HG03378 (cell line): ENCODE data around the gene DDX54.

Experiments
- ATAC-seq: cut with Tn5 transposase; IDR thresholded peaks from one replicate; pipeline ENCODE4 v1.9.1; 2021; ENCODE audit warnings: mild to moderate bottlenecking, moderate library complexity; ENCODE audit not compliant: unreplicated experiment

Gene DDX54

DNA sequence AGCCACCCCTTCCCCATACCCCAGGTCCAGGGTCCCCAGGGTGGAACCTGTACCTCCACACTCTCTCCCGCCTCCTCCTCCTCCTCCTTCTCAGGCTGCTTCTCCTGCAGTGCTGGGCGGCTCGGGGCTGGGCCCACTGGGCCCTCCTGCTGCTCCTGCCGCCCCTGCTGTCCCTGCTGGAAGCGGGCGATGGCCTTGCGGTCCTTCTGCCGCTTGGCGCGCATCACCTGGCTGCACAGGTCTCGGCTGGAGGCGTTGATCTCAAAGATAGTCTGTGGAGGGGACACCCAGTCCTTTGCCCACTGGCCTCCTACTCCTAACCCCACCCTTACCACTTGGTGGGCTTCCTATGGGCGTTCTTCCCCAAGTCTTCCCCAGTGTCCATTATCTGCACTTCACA lies 21.3 kb downstream of the DDX54 start:
- no peak for ATAC-seq

DNA sequence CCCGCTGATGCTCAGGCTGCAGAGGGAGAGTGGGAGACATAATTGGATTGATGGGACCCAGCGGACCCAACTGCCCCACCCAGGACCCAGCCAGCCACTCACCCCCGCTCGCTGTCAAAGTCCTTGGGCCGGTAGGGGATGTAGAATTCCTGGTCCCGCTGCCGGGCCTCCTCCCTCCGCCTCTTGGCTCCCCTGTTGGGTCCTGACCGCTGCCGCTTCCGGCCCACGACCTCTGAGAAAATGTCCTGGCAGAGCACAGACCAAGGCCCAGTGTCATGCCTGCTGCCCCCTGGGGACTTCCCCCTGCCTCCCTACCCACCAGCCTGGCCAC lies 22.3 kb downstream of the DDX54 start:
- no peak for ATAC-seq

GRCh38 chr12:113162102-113163029 lies 22.9 kb downstream of the DDX54 start:
- ATAC-seq: no peak

GRCh38 chr12:113161415-113162016 lies 23.8 kb downstream of the DDX54 start:
- ATAC-seq: no peak

DNA sequence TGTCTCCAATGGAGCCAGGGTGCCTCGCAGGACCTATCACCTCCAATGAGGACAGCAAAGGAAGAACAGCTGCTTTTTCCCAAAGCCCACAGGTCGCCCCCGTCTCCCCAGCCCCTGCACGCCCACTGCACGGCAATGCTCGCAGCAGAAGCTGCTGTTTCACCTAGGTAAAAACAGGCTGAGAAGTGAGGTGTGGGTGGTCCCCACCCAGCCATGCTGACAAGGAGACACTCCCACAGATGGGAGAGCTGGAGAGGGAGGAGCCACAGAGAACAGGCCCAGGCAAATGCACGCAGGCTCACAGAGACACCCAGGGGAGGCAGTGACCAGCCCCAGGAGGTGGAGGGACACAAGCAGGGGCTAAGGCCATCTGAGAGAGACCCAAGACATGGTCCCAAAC lies 25.3 kb downstream of the DDX54 start:
- no peak for ATAC-seq

- ATAC-seq: no peak
Observed at GRCh38 chr12:113158439-113159203, 26.7 kb downstream of the DDX54 start.

DNA sequence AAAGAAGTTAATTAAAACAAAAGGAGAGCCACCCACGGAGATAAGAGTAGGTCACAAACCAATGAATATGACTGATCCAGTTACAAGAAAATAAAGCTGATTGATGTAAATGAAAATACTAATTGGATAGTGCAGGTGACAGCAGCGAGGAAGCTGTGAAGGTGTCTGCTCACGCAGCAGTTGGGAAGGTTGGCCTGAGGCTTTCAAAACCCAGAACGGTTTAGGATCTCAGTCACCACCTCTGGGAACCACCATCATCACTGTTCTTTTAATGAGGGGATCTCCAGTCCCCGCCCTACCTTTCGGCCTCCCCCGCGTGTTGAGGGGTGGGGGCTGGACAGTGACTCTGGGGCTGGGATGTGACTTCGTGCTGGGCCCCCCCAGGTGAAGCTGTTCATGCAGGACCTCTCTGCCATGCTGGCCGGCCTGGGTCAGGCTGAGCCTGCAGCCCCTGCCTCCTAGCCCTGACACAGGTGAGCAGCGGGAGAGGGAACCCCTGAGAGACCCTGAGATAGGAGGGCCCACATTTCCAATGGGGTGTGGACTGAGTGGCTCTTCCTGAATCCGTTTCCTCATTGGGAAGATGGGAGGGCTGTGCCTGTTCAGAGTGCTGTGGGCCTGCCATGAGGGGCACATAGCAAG lies 27.9 kb downstream of the DDX54 start:
- no peak for ATAC-seq

DNA sequence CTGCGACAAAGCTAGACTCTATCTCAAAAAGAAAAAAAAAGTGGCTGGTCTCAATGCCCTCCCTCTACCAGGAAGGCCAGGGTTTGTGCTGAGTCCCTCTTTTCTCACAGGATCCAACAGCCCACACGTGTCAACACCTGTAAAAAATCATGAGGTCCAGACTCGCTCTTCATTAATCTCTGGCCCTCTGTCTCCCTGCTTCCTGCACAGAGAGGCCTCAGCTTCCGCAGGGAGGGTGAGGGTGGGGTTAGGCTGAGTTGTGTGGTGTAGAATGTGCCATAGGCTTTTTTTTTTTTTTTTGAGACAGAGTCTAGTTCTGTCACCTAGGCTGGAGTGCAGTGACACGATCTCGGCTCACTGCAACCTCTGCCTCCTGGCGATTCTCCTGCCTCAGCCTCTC lies 29.6 kb downstream of the DDX54 start:
- no peak for ATAC-seq

DNA sequence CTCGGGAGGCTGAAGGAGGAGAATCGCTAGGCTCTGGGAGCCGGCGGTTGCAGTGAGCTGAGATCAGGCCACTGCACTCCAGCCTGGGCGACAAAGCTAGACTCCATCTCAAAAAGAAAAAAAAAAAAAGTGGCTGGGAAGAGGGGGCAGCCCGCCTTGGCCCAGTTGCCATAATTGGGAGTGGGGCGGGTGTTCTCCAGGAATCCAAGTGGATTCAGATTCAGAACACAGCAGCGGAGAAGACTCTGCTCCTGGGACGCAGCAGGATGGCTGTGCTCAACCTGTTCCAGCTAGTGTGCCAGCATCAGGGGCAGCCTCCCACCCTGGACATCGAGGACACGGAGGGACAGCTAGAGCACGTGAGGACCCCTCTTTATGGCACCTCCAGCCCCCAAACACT lies 30.2 kb downstream of the DDX54 start:
- no peak for ATAC-seq

DNA sequence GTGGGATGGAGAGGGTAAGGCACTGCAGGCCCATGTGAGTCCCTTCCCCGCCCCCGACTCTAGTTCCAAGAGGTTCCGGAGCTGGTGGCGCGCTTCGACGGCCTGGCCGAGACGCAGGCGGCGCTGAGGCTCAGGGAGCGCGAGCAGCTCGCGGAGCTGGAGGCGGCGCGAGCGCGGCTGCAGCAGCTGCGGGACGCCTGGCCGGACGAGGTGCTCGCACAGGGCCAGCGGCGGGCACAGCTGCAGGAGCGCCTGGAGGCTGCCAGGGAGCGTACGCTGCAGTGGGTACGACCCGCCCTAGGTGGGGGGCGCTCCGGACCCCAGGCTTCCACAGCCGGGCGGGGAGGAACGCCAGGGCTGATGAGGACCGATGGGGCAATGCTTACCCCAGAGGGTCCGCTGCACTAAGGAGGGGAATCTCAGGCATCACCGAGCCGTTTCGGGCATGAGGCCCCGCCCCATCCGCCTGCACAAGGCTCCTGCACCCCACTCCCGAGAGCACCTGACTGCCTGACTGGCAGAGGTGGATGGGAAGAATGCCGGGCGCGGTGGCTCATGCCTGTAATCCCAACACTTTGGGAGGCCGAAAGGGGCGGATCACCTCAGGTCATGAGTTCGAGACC lies 30.8 kb downstream of the DDX54 start:
- ATAC-seq: no peak

- ATAC-seq: no peak
Observed at GRCh38 chr12:113152835-113153814, 32.2 kb downstream of the DDX54 start.

DNA sequence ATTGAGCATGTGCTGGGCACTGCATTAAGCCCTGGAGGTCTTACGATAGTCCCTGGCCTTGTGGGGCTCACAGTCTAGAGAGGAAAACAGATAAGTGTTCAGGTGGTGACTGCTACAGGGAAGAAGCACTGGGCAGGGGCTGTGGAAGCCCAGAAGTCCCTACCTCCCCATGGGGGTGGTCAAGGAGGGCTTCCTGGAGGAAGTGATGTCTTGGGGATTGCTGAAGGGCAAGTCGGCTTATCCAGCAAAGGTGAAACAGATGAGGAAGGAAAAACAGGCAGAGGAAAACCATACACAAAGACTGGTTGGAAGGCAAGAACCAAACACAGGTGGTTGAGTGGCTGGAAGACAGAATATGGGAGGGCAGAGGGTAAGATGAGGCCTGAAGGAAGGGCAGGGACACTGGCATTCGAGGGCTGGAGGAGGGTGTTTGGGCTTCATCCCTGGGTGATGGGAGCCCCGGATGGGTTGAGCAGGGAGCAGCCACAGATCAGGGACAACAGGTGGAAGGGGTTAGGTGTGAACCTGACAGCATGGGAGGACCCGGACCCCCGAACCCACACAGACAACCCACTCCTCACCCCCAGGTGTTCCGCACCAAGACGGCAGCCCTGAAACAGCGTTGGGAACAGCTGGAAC lies 33.0 kb downstream of the DDX54 start:
- ATAC-seq: no peak

GRCh38 chr12:113151655-113152054 lies 33.6 kb downstream of the DDX54 start:
- ATAC-seq: no peak

GRCh38 chr12:113149361-113150150 lies 35.7 kb downstream of the DDX54 start, which contains the start of gene CFAP73:
TSS of gene CFAP73 (plus strand) at chr12:113149724. CDS start at chr12:113149858, 134 bp downstream.
- no peak for ATAC-seq

GRCh38 chr12:113146999-113147398 lies 38.3 kb downstream of the DDX54 start:
- no peak for ATAC-seq

DNA sequence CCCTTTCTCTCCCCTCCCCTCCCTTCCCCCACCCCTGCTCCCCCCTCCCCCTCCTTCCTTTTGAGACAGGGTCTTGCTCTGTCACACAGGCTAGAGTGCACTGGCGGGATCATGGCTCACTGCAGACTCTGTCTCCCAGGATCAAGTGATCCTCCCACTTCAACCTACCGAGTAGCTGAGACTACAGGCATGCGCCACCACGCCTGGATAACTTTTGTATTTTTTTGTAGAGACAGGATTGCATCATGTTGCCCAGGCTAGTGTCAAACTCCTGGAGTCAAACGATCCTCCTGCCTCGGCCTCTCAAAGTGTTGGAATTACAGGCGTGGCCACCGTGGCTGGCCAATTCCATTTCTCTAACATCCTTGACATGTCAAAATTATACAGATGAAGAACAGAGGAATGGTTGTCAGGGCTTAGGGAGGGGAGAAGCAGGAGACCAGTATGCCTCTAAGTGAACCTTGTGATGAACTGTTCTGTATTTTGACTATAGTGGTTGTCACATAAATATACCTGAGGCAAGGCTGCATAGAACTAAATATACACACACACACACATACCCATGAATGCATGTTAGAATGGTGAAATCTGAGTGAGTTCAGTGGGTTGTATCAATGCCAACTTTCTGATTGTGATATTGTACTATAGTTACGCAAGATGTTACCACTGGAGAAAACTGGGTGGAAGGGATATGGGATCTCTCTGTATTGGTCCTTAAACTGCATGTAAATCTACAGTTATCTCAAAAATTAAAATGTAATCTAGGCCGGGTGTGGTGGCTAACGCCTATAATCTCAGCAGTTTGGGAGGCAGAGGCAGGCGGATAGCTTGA lies 39.3 kb downstream of the DDX54 start:
- no peak for ATAC-seq

DNA sequence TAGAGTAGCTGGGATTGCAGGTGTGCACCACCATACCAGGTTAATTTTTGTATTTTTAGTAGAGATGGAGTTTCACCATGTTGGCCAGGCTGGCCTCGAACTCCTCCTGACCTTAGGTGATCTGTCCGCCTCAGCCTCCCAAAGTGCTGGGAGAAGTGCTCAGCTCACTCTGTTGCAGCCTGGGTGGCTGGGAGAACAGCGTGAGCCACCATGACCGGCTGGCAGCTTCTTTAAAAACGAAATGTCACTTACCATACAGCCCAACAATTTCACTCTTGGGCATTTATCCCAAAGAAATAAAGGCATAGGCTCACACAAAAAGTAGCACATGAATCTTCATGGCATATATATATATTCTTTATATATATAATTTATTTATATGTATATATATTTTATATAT lies 40.5 kb downstream of the DDX54 start:
- ATAC-seq: no peak
